Stomach (tissue), 9 donors: ENCODE results near the gene MLLT10. TPM values are rescaled to one million over a fixed set of nuclear protein-coding genes. Genes with fewer than 3 reads are reported as not detected.
"Not testable (repeated sequence)": the region's sequence is repeated elsewhere in the genome, so short reads cannot be mapped to it uniquely, and the experiment has no call there.

ENCODE experiments used
- DNase-seq, 2 donors: peaks; one replicate each; pipeline versions ENCODE4 v3.0.0 to v3.0.0-alpha.2; 2013 to 2019
- H3K27ac ChIP-seq, 5 donors: fragments of 200-600 bp in 4 of 5; sonication (generic) in 4 of 5; one replicate each; pipeline ENCODE4 v1.5.1; 2013 to 2019; ENCODE audit warnings: mild to moderate bottlenecking in 1 of 5, moderate library complexity in 1 of 5
- H3K27me3 ChIP-seq, 3 donors: fragments of 200-600 bp; sonication (generic); one replicate each; pipeline ENCODE4 v1.5.1; 2017 to 2019; ENCODE audit warnings: mixed run types in 1 of 3
- H3K36me3 ChIP-seq, 4 donors: fragments of 200-600 bp; sonication (generic); 1 replicate in 3 of 4; 2 replicates in 1 of 4; pipeline ENCODE4 v1.5.1; 2016 to 2019
- H3K4me1 ChIP-seq, 4 donors: fragments of 200-600 bp; sonication (generic); one replicate each; pipeline ENCODE4 v1.5.1; 2016 to 2019
- H3K4me3 ChIP-seq, 4 donors: fragments of 200-600 bp; sonication (generic) in 3 of 4; one replicate each; pipeline ENCODE4 v1.5.1; 2016 to 2019; ENCODE audit warnings: mild to moderate bottlenecking in 1 of 4
- H3K9me3 ChIP-seq, 4 donors: fragments of 200-600 bp; sonication (generic); one replicate each; pipeline ENCODE4 v1.5.1; 2016 to 2019
- EP300 ChIP-seq: sonication (generic); formaldehyde crosslinking; IDR thresholded peaks from one replicate; pipeline ENCODE4 v1.6.1; 2017; ENCODE audit warnings: antibody characterized with exemption
- POLR2A ChIP-seq, 4 donors: fragments of 450-650 bp; IDR thresholded peaks; one replicate each; pipeline ENCODE4 v1.6.1; 2016; ENCODE audit warnings: antibody characterized with exemption in 4 of 4, control low read depth in 2 of 4, mild to moderate bottlenecking in 1 of 4, moderate library complexity in 1 of 4
- POLR2AphosphoS5 ChIP-seq, 3 donors: sonication (generic); formaldehyde crosslinking; IDR thresholded peaks; one replicate each; pipeline ENCODE4 v1.6.1; 2016; ENCODE audit warnings: antibody characterized with exemption in 3 of 3
- WGBS, 5 donors: extraction: QIAGEN DNeasy Blood & Tissue Kit in 3 of 5; methylation state at CpG; one replicate each; pipeline versions ENCODE4 v1.1.5 to v1.1.7; 2013 to 2018; 5-methylcytosine and 5-hydroxymethylcytosine counted together
- intact Hi-C: fragments of 100-400 bp; cut with DNase I; formaldehyde crosslinking; loops from one replicate; pipeline ENCODE4 v1.15.1; 2023; ENCODE audit warnings: low total_unique reads
- polyA plus RNA-seq, 3 donors: library from polyadenylated mRNA; stranded (reverse); fragments of 200-250 nt; gene quantifications; one replicate each; pipeline ENCODE4 v1.2.3, GENCODE V29; 2013
- total RNA-seq, 5 donors: library from RNA; depleted of rRNA; stranded (reverse); fragments of >200 nt; gene quantifications; one replicate each; pipeline versions ENCODE4 v1.1.0 to v1.2.3, GENCODE V29; 2014 to 2016
- TF ChIP-seq, protein P1 (sequence below), 7 experiments: fragments of 450-650 bp in 4 of 7; fragments of 200-600 bp in 3 of 7; sonication (generic) in 3 of 7; IDR thresholded peaks; one replicate each; pipeline ENCODE4 v1.5.1; 2016 to 2019; ENCODE audit warnings: antibody characterized with exemption in 7 of 7, control low read depth in 2 of 7, mild to moderate bottlenecking in 1 of 7
- donor health status: healthy with polysubstance abuse.
- donor health status: Bipolar disorder and iron deficiency.
- donor health status: healthy.

The MLLT10 gene
- total and polyA plus RNA-seq, 8 donors, result 12.8 to 76.9 (median 23.8) TPM

- H3K27me3 ChIP-seq, result no peaks in the 10 kb centered on the region
- TF ChIP-seq EP300, result no peak
- no peak for TF ChIP-seq POLR2A (IDR thresholded peaks at IDR 0.05)
- TF ChIP-seq, protein P1, sequence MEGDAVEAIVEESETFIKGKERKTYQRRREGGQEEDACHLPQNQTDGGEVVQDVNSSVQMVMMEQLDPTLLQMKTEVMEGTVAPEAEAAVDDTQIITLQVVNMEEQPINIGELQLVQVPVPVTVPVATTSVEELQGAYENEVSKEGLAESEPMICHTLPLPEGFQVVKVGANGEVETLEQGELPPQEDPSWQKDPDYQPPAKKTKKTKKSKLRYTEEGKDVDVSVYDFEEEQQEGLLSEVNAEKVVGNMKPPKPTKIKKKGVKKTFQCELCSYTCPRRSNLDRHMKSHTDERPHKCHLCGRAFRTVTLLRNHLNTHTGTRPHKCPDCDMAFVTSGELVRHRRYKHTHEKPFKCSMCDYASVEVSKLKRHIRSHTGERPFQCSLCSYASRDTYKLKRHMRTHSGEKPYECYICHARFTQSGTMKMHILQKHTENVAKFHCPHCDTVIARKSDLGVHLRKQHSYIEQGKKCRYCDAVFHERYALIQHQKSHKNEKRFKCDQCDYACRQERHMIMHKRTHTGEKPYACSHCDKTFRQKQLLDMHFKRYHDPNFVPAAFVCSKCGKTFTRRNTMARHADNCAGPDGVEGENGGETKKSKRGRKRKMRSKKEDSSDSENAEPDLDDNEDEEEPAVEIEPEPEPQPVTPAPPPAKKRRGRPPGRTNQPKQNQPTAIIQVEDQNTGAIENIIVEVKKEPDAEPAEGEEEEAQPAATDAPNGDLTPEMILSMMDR (IDR thresholded peaks at IDR 0.05), result no peak
- no peaks in the 10 kb centered on the region for H3K9me3 ChIP-seq
- 1 to 4% (median 2%) methylated on average over 11 to 96 of the region's 96 CpGs for WGBS, 5 donors
- DNase-seq, result peak; percentile 48 to 84
- H3K36me3 ChIP-seq, result peaks cover 7 to 33% (median 30%) of the 10 kb centered on the region in 4 donors
- peaks cover 15 to 44% (median 30%) of the 10 kb centered on the region in 4 donors for H3K4me1 ChIP-seq
- H3K4me3 ChIP-seq, result peak overlapping the region; percentile 86 to 95 (median 88)
- H3K27ac ChIP-seq, result peak overlapping the region; percentile 94 to 100 (median 98)
- intact Hi-C loops, result no loop called here
These were observed 817 bp downstream of the MLLT10 start for GRCh38 chr10:21534604-21535493.

- intact Hi-C loops, result no loop called here
- WGBS, 5 donors, result 34 to 47% (median 38%) methylated on average over 9 of the region's 9 CpGs
- TF ChIP-seq POLR2AphosphoS5 (IDR thresholded peaks at IDR 0.05) (no peak), POLR2A (IDR thresholded peaks at IDR 0.05) (no peak), EP300 (no peak)
- TF ChIP-seq, protein P1 (IDR thresholded peaks at IDR 0.05), result no peak
- H3K9me3 ChIP-seq, result no peaks in the 10 kb centered on the region
- H3K4me1 ChIP-seq, result peaks cover 15 to 43% (median 30%) of the 10 kb centered on the region in 4 donors
- H3K27me3 ChIP-seq, result no peaks in the 10 kb centered on the region
- DNase-seq, result no peak
- peaks cover 9 to 40% (median 37%) of the 10 kb centered on the region in 4 donors for H3K36me3 ChIP-seq
- H3K27ac ChIP-seq, result peak overlapping the region; percentile 59 to 98 (median 79)
- peak overlapping the region; percentile 86 to 95 (median 88) for H3K4me3 ChIP-seq
These were observed 1.5 kb downstream of the MLLT10 start for GRCh38 chr10:21535494-21535965.

DNA sequence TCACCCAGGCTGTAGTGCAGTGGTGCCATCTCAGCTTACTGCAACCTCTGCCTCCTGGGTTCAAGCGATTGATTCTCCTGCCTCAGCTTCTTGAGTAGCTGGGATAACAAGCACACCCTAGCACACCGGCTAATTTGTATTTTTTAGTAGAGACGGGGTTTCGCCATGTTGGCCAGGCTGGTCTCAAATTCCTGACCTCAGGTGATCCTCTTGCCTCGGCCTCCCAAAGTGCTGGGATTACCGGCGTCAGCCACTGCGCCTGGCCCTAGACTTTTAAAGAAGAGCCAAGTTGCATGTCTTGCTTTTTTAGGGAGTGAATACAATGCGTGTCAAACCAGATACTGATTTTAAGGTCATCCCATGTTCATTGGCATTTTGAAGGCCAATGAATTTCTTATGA, 1.9 kb downstream of the MLLT10 start:
- Histone ChIP-seq H3K27ac (peak overlapping the region in 3 of 5 donors; percentile 73 to 98 (median 94)), H3K4me1 (peaks cover 15 to 43% (median 29%) of the 10 kb centered on the region in 4 donors), H3K36me3 (peaks cover 12 to 45% (median 42%) of the 10 kb centered on the region in 4 donors), H3K4me3 (peak overlapping the region in 2 of 4 donors; percentile 86)
- DNase-seq, H3K9me3 ChIP-seq, intact Hi-C loops, H3K27me3 ChIP-seq: not testable (repeated sequence)
- 85 to 90% (median 89%) methylated on average over 9 of the region's 9 CpGs for WGBS, 5 donors

GRCh38 chr10:21536874-21537273, 2.8 kb downstream of the MLLT10 start:
- DNase-seq, result no peak
- H3K36me3 ChIP-seq, result peaks cover 21 to 54% (median 51%) of the 10 kb centered on the region in 4 donors
- TF ChIP-seq, protein P1 (IDR thresholded peaks at IDR 0.05), result no peak
- TF ChIP-seq POLR2AphosphoS5 (IDR thresholded peaks at IDR 0.05) (no peak), POLR2A (IDR thresholded peaks at IDR 0.05) (no peak), EP300 (no peak)
- H3K9me3 ChIP-seq, result no peaks in the 10 kb centered on the region
- intact Hi-C loops, result no loop called here
- H3K27ac ChIP-seq, result no peak overlapping the region
- no peak overlapping the region for H3K4me3 ChIP-seq
- 82 to 95% (median 85%) methylated on average over 2 to 3 of the region's 3 CpGs for WGBS, 5 donors
- no peaks in the 10 kb centered on the region for H3K27me3 ChIP-seq
- H3K4me1 ChIP-seq, result peaks cover 15 to 43% (median 28%) of the 10 kb centered on the region in 4 donors

- peaks cover 0 to 22% (median 11%) of the 10 kb centered on the region in 4 donors for H3K4me1 ChIP-seq
- H3K27me3 ChIP-seq, H3K4me3 ChIP-seq, intact Hi-C loops, H3K9me3 ChIP-seq, H3K27ac ChIP-seq, DNase-seq: not testable (repeated sequence)
- peaks cover 48 to 92% (median 89%) of the 10 kb centered on the region in 4 donors for H3K36me3 ChIP-seq
- WGBS, 5 donors, result 94 to 97% (median 95%) methylated on average over 4 of the region's 4 CpGs
These were observed 6.7 kb downstream of the MLLT10 start for GRCh38 chr10:21540701-21541100.
